HepG2 (cell line): ENCODE measurements around the gene DMRT1.

Experiments
- CEBPG ChIP-seq: IDR thresholded peaks from 2 replicates; pipeline ENCODE4 v1.6.1; 2016
- GATA4 ChIP-seq: sonication (generic); IDR thresholded peaks from 2 replicates; pipeline ENCODE4 v1.6.1; 2016; ENCODE audit warnings: antibody characterized with exemption, low read depth, borderline replicate concordance
- KDM1A ChIP-seq: IDR thresholded peaks from 2 replicates; pipeline ENCODE4 v1.6.1; 2016; ENCODE audit warnings: missing compliant biosample characterization
- POLR2A ChIP-seq, 2 experiments: IDR thresholded peaks; 2 replicates each; pipeline ENCODE4 v1.6.1; 2011; ENCODE audit warnings: low read depth in 2 of 2, low read length in 2 of 2, mild to moderate bottlenecking in 1 of 2, moderate library complexity in 1 of 2; ENCODE audit not compliant: insufficient read depth in 1 of 2
- ZNF282 ChIP-seq: fragments of 450-650 bp; IDR thresholded peaks from 2 replicates; pipeline ENCODE4 v1.6.1; 2018; ENCODE audit not compliant: partially characterized antibody
- ZNF75D ChIP-seq: sonication (generic); formaldehyde crosslinking; IDR thresholded peaks from 2 replicates; pipeline ENCODE4 v1.8.1; 2023; ENCODE audit warnings: missing genetic modification reagents, mild to moderate bottlenecking, borderline replicate concordance

DNA sequence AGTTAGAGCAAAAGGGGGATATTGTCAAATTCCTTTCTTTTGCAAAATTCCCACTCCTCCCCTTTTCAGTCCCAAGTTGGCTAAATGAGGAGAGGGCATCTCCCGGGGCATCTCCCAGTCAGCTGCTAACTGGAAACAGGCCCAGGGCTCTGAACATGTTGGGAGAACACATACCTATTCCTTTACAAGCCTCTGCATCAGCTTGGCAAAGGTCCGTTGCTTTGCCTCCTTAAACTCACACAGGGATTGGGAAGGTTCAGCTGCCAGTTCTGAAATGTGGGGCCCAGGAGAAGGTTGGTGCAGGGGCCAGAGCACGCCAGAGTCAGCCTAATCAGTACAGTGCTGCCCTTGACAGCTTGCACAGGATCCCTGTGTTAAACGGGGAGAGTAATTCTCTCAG lies 124.0 kb downstream of the DMRT1 start:
- no peak for TF ChIP-seq CEBPG (CRISPR knock-in tag)
- TF ChIP-seq GATA4: no peak
- no peak for TF ChIP-seq KDM1A
- TF ChIP-seq POLR2A (IDR thresholded peaks at IDR 0.05; ENCODE audit: insufficient read depth in 1 of 2, low read depth in 2 of 2, low read length in 2 of 2): no peak
- TF ChIP-seq ZNF282: no peak
- no peak for TF ChIP-seq ZNF75D
